Activated CD8-positive, alpha-beta memory T cell treated with anti-CD3 and anti-CD28 coated beads, Interleukin-2, amount 50 U/mL, for 24 hours (primary cell): ENCODE results near the gene HYDIN.
"Not testable (repeated sequence)": the region's sequence is repeated elsewhere in the genome, so short reads cannot be mapped to it uniquely, and the experiment has no call there.

Experiments used
- DNase-seq: peaks from one replicate; pipeline ENCODE4 v3.0.0-alpha.2; 2020; ENCODE audit errors: extremely low read depth

The HYDIN gene

DNA sequence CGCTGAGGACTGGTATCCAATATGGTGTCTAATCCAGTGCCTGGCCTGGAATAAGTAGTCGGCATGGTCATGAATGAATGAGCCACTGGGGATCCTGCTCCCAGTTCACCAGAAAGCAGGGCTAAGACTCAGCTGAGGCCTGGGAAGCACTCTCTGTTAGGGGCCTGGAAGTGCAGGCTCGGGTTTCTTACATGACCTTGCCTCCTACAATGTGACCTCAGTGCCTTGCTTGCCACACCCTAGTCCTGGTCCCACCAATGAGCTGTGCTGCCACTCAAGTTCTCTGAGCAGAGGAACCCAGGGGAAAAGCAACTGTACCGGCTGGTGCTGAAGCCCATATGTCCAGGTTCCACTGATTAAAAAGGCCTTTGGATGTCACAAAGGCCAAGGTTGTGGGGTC, 238.0 kb downstream of the HYDIN start:
- not testable (repeated sequence) for DNase-seq

- DNase-seq = not testable (repeated sequence)
These were observed 243.4 kb downstream of the HYDIN start for GRCh38 chr16:70987019-70987715.

- DNase-seq = not testable (repeated sequence)
These were observed 245.8 kb downstream of the HYDIN start for GRCh38 chr16:70984675-70985074.

GRCh38 chr16:70968332-70968731, 262.2 kb downstream of the HYDIN start:
- not testable (repeated sequence) for DNase-seq

GRCh38 chr16:70960169-70960568, 270.4 kb downstream of the HYDIN start:
- not testable (repeated sequence) for DNase-seq

GRCh38 chr16:70954922-70955321, 275.6 kb downstream of the HYDIN start:
- not testable (repeated sequence) for DNase-seq

- not testable (repeated sequence) for DNase-seq
These were observed 276.7 kb downstream of the HYDIN start for GRCh38 chr16:70953824-70954223.

DNA sequence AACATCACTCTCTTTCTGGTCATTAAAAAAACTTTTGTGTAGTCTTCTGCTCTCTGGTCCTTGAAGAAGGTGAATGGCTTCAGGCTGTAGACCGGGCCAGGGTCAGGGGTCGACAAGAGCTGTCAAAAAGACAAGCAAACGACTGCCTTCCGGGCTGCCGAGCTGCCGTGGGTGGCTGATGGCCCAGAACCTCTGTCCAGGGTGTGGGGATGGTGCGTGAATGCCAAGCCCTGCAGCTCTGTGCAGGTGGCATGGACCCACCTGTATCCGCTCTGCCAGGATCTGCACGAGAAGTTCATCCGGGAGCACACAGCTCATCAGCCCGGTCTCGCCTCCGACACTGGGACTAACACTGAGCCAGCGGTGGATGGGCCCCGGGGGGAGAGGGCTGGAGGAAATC, 287.0 kb downstream of the HYDIN start:
- DNase-seq = not testable (repeated sequence)

- not testable (repeated sequence) for DNase-seq
These were observed 290.7 kb downstream of the HYDIN start for GRCh38 chr16:70939690-70940359.

- not testable (repeated sequence) for DNase-seq
These were observed 293.6 kb downstream of the HYDIN start for GRCh38 chr16:70936781-70937525.

DNA sequence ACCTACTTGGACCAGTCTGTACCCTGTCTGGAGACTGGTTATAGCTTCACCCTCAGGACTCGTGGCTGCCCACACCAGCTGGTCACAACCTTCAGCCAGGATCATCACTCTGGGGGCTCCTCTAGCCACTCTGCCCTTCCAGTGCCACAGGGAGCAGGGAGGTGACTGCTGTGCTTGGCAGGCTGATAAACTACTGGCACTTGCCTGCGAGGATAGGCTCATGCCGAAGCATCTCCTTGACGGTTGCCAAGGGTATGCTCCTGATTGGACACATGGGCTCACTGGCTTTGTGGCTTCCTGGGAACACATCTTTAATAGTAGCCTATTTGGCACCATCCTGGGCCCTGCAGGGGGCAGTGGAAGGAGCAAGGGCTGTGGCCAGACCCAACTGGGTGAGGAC, 295.2 kb downstream of the HYDIN start:
- DNase-seq = not testable (repeated sequence)

DNA sequence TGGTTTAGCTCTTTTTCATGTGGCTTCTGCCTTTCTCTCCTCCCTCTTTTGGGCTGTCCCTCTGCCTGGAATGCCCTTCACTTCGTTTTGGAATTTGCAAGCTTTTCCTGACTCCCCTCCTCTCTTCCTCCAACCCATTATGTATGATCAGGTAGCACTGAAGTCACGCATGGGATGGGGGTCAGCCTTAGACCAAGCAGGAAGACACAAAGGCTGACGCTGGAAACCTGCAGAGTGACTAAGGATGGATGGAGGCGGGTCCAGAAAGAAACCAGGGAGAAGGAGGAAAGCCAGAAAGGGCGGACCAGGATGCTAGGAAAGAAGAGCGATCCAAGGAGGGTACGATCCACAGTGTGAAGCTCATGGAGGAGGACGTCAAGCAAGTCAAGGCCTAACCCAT, 296.8 kb downstream of the HYDIN start:
- DNase-seq = not testable (repeated sequence)

GRCh38 chr16:70930757-70931156, 299.8 kb downstream of the HYDIN start:
- not testable (repeated sequence) for DNase-seq

GRCh38 chr16:70922164-70922563, 308.4 kb downstream of the HYDIN start:
- DNase-seq = not testable (repeated sequence)

DNA sequence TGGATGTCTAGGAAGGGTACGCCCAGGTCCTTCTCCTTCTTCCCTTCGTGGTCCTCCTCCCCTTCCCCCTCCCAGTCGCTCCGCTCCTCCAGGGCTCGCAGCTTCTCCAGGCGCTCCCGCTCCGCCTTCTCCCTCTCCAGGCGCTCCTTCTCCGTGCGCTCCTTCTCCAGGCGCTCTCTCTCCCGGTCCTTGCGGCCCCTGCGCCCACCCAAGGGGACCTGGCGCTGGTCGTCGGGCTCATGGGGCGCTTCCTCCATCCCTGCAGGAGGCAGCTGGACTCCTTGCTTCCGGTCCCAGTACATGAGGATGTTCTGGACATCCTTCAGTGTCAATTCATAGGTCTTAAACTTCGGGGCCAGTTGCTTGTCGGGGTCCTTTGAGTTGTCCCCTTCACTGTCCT, 309.9 kb downstream of the HYDIN start:
- DNase-seq = not testable (repeated sequence)

DNA sequence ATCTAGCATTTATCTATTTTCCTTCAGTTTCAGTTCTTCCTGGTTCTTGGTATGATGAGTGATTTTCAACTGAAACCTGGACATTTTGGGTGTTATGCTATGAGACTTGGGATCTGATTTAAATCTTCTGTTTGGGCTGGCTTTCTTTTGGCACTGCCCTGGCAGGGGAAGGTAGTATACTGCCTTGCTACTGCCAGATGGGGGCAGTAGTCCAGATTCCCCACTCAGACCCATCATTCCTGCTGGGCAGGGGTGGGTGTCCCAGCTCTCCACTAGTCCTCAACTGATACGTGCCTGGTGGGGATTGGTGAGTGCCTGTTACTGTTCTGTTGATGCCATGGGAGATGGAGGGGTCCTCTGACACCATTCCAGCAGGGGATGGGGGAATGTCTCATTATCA, 342.3 kb downstream of the HYDIN start:
- not testable (repeated sequence) for DNase-seq

DNA sequence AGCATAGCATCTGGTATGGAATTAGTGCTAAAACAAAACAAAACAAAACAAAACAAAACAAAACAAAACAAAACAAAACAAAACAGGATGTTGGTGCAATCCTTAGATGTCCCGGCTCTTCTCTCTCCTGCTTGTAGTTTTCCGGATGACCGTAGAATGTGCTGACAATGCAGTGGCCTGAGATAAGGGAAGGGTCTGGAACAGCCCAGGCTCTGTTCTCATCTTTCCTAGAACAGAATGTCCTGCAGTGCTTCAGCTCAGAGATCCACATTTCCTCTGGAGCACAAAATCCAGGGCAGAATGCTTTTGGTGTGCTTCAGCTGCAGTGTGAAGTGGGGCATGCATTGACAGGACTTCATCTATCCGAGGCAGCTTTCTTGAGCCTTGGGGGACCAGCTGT, 345.9 kb downstream of the HYDIN start:
- DNase-seq = not testable (repeated sequence)

DNA sequence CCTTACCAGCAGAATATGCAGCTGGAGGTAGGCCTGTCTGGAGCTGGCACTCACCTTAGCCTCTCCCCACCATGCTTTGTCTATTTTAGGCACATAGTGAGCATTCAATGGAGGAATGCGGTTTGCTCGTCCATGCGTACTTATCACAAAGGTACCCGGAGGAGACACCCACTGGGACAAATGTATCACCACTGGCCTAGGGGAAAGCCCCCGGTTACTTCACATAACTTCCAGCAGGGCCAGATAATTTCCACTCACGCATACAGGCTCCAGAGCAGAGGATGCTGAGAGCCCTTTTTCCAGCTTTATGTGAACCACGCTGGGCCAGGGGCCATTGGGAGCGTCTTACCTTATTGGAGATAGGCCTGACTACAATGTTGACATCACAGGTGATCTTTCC, 348.2 kb downstream of the HYDIN start:
- DNase-seq = not testable (repeated sequence)

DNA sequence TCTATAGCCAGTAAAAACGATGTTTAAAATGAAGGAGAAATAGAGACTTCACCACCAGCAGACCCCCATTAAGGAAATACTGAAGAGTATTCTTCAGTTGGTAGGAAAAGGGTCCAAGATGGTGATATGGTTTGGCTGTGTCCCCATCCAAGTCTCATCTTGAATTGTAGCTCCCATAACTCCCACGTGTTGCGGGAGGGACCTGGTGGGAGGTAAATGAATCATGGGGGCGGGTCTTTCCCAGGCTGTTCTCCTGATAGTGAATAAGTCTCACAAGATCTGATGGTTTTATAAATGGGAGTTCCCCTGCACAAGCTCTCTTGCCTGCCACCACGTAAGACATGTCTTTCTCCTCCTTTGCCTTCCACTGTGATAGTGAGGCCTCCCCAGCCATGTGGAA, 352.6 kb downstream of the HYDIN start:
- DNase-seq = not testable (repeated sequence)

GRCh38 chr16:70876442-70876841, 354.1 kb downstream of the HYDIN start:
- not testable (repeated sequence) for DNase-seq

- DNase-seq = not testable (repeated sequence)
These were observed 365.8 kb downstream of the HYDIN start for GRCh38 chr16:70864698-70865097.

DNA sequence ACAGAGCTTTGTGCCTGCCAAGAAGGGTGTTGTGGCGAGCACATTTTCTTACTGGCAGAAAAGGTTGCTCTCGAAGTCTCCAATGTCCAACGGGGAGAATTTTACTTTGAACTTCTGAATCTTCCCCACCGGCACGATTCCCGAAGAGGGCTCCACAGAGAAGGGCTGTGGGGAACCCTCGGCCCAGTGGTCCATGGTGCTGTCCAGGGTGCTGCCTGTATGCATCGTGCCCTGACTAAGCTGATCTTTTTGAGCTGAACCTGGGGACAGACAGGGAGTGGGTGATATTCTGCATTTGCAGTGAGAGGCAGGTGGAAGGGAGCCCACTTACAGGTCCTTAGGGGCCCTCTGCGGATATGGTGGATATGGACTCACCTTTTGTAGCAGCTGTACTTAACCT, 368.5 kb downstream of the HYDIN start:
- not testable (repeated sequence) for DNase-seq
